ENCODE results near the gene PTPN21. TPM values are rescaled to one million over a fixed set of nuclear protein-coding genes. Genes with fewer than 3 reads are reported as not detected.
"Not testable (repeated sequence)": the region's sequence is repeated elsewhere in the genome, so short reads cannot be mapped to it uniquely, and the experiment has no call there.

The PTPN21 gene
- total and polyA plus RNA-seq, 4 experiments from 2014 or later = not detected

GRCh38 chr14:88542857-88543795, 11.7 kb downstream of the PTPN21 start:
- Mint-ChIP-seq H3K4me1 (no peaks in the 10 kb centered on the region), H3K27me3 (peaks cover 0 to 3% of the 10 kb centered on the region in 2 donors), H3K9me3 (no peaks in the 10 kb centered on the region), H3K36me3 (no peaks in the 10 kb centered on the region), H3K4me3 (no peak overlapping the region), H3K27ac (no peak overlapping the region)
- Histone ChIP-seq H3K4me1 (ENCODE audit: insufficient read depth, low read length) (no peaks in the 10 kb centered on the region), H3K4me3 (ENCODE audit: low read length in 2 of 2) (no peak overlapping the region), H3K27ac (ENCODE audit: low read depth, low read length) (no peak overlapping the region), H3K27me3 (ENCODE audit: insufficient read depth, low read length) (no peaks in the 10 kb centered on the region), H3K9me3 (ENCODE audit: control insufficient read depth in 1 of 2, low read length in 2 of 2) (no peaks in the 10 kb centered on the region), H3K36me3 (ENCODE audit: insufficient read depth, low read length) (no peaks in the 10 kb centered on the region)
- POLR2A ChIA-PET (ENCODE audit: partially characterized antibody) = no interaction called here
- CTCF ChIA-PET (ENCODE audit: partially characterized antibody) = no interaction called here
- intact Hi-C loops (cut with micrococcal nuclease) = no loop called here
- no peak for DNase-seq

- Mint-ChIP-seq H3K9me3 (no peaks in the 10 kb centered on the region), H3K27ac (no peak overlapping the region), H3K27me3 (peaks cover 0 to 3% of the 10 kb centered on the region in 2 donors), H3K4me3 (no peak overlapping the region), H3K36me3 (no peaks in the 10 kb centered on the region), H3K4me1 (no peaks in the 10 kb centered on the region)
- no peak overlapping the region for H3K4me3 ChIP-seq (ENCODE audit: low read length in 2 of 2)
- intact Hi-C loops (cut with micrococcal nuclease) = no loop called here
- no peaks in the 10 kb centered on the region for H3K27me3 ChIP-seq (ENCODE audit: insufficient read depth, low read length)
- H3K4me1 ChIP-seq (ENCODE audit: insufficient read depth, low read length) = no peaks in the 10 kb centered on the region
- no peaks in the 10 kb centered on the region for H3K36me3 ChIP-seq (ENCODE audit: insufficient read depth, low read length)
- POLR2A ChIA-PET (ENCODE audit: partially characterized antibody) = no interaction called here
- no peak for DNase-seq
- CTCF ChIA-PET (ENCODE audit: partially characterized antibody) = no interaction called here
- no peaks in the 10 kb centered on the region for H3K9me3 ChIP-seq (ENCODE audit: control insufficient read depth in 1 of 2, low read length in 2 of 2)
- H3K27ac ChIP-seq (ENCODE audit: low read depth, low read length) = no peak overlapping the region
These were observed 13.5 kb downstream of the PTPN21 start for GRCh38 chr14:88541324-88541723.

GRCh38 chr14:88535813-88536212, 19.0 kb downstream of the PTPN21 start:
- Histone ChIP-seq H3K9me3 (ENCODE audit: control insufficient read depth in 1 of 2, low read length in 2 of 2) (no peaks in the 10 kb centered on the region), H3K27me3 (ENCODE audit: insufficient read depth, low read length) (no peaks in the 10 kb centered on the region), H3K27ac (ENCODE audit: low read depth, low read length) (no peak overlapping the region), H3K4me3 (ENCODE audit: low read length in 2 of 2) (no peak overlapping the region), H3K4me1 (ENCODE audit: insufficient read depth, low read length) (no peaks in the 10 kb centered on the region), H3K36me3 (ENCODE audit: insufficient read depth, low read length) (no peaks in the 10 kb centered on the region)
- Mint-ChIP-seq H3K36me3 (no peaks in the 10 kb centered on the region), H3K4me3 (no peak overlapping the region), H3K9me3 (peaks cover 0 to 2% (median 0%) of the 10 kb centered on the region in 8 donors), H3K27ac (no peak overlapping the region), H3K4me1 (no peaks in the 10 kb centered on the region), H3K27me3 (peaks cover under 1 to 6% of the 10 kb centered on the region in 2 donors)
- intact Hi-C loops (cut with micrococcal nuclease) = no loop called here
- ChIA-PET CTCF (ENCODE audit: partially characterized antibody) (no interaction called here), POLR2A (ENCODE audit: partially characterized antibody) (no interaction called here)
- DNase-seq = no peak

GRCh38 chr14:88535149-88535548, 19.7 kb downstream of the PTPN21 start:
- peaks cover 6 to 7% of the 10 kb centered on the region in 2 donors for H3K27me3 Mint-ChIP-seq
- peaks cover 2 to 9% (median 5%) of the 10 kb centered on the region in 8 donors for H3K9me3 Mint-ChIP-seq
- CTCF ChIA-PET (ENCODE audit: partially characterized antibody) = no interaction called here
- no peak overlapping the region for H3K4me3 Mint-ChIP-seq
- H3K4me1 Mint-ChIP-seq = no peaks in the 10 kb centered on the region
- H3K36me3 Mint-ChIP-seq = peaks cover 0 to 2% of the 10 kb centered on the region in 2 donors
- H3K9me3 ChIP-seq (ENCODE audit: control insufficient read depth in 1 of 2, low read length in 2 of 2) = no peaks in the 10 kb centered on the region
- H3K27ac Mint-ChIP-seq = no peak overlapping the region
- no peaks in the 10 kb centered on the region for H3K4me1 ChIP-seq (ENCODE audit: insufficient read depth, low read length)
- no peak overlapping the region for H3K4me3 ChIP-seq (ENCODE audit: low read length in 2 of 2)
- no peak for DNase-seq
- POLR2A ChIA-PET (ENCODE audit: partially characterized antibody) = no interaction called here
- no peaks in the 10 kb centered on the region for H3K27me3 ChIP-seq (ENCODE audit: insufficient read depth, low read length)
- intact Hi-C loops (cut with micrococcal nuclease) = no loop called here
- H3K36me3 ChIP-seq (ENCODE audit: insufficient read depth, low read length) = no peaks in the 10 kb centered on the region
- no peak overlapping the region for H3K27ac ChIP-seq (ENCODE audit: low read depth, low read length)

GRCh38 chr14:88533064-88533602, 21.7 kb downstream of the PTPN21 start:
- Mint-ChIP-seq H3K9me3 (peaks cover 7 to 29% (median 21%) of the 10 kb centered on the region in 8 donors), H3K27ac (no peak overlapping the region), H3K36me3 (peaks cover 2 to 3% of the 10 kb centered on the region in 2 donors), H3K4me3 (no peak overlapping the region), H3K4me1 (no peaks in the 10 kb centered on the region), H3K27me3 (peaks cover 9 to 15% of the 10 kb centered on the region in 2 donors)
- CTCF ChIA-PET (ENCODE audit: partially characterized antibody) = no interaction called here
- Histone ChIP-seq H3K27ac (ENCODE audit: low read depth, low read length) (no peak overlapping the region), H3K4me3 (ENCODE audit: low read length in 2 of 2) (no peak overlapping the region), H3K4me1 (ENCODE audit: insufficient read depth, low read length) (no peaks in the 10 kb centered on the region), H3K36me3 (ENCODE audit: insufficient read depth, low read length) (no peaks in the 10 kb centered on the region), H3K9me3 (ENCODE audit: control insufficient read depth in 1 of 2, low read length in 2 of 2) (no peaks in the 10 kb centered on the region), H3K27me3 (ENCODE audit: insufficient read depth, low read length) (no peaks in the 10 kb centered on the region)
- intact Hi-C loops (cut with micrococcal nuclease) = no loop called here
- DNase-seq = no peak
- POLR2A ChIA-PET (ENCODE audit: partially characterized antibody) = no interaction called here

GRCh38 chr14:88529889-88530288, 24.9 kb downstream of the PTPN21 start:
- Mint-ChIP-seq H3K9me3 (peaks cover 7 to 34% (median 24%) of the 10 kb centered on the region in 8 donors), H3K27me3 (peaks cover 14 to 25% of the 10 kb centered on the region in 2 donors)
- H3K4me3 ChIP-seq (ENCODE audit: low read length in 2 of 2); H3K4me1 ChIP-seq (ENCODE audit: insufficient read depth, low read length); H3K27ac Mint-ChIP-seq; H3K27ac ChIP-seq (ENCODE audit: low read depth, low read length); H3K9me3 ChIP-seq (ENCODE audit: control insufficient read depth in 1 of 2, low read length in 2 of 2); DNase-seq; intact Hi-C loops (cut with micrococcal nuclease); H3K4me3 Mint-ChIP-seq; H3K36me3 Mint-ChIP-seq; POLR2A ChIA-PET (ENCODE audit: partially characterized antibody); H3K4me1 Mint-ChIP-seq; CTCF ChIA-PET (ENCODE audit: partially characterized antibody); H3K36me3 ChIP-seq (ENCODE audit: insufficient read depth, low read length); H3K27me3 ChIP-seq (ENCODE audit: insufficient read depth, low read length): not testable (repeated sequence)

- Histone ChIP-seq H3K27me3 (ENCODE audit: insufficient read depth, low read length) (peaks cover 5% of the 10 kb centered on the region), H3K4me3 (ENCODE audit: low read length in 2 of 2) (no peak overlapping the region), H3K4me1 (ENCODE audit: insufficient read depth, low read length) (no peaks in the 10 kb centered on the region), H3K9me3 (ENCODE audit: control insufficient read depth in 1 of 2, low read length in 2 of 2) (no peaks in the 10 kb centered on the region), H3K36me3 (ENCODE audit: insufficient read depth, low read length) (no peaks in the 10 kb centered on the region), H3K27ac (ENCODE audit: low read depth, low read length) (no peak overlapping the region)
- peaks cover 5 to 20% of the 10 kb centered on the region in 2 donors for H3K27me3 Mint-ChIP-seq
- H3K4me3 Mint-ChIP-seq = no peak overlapping the region
- H3K27ac Mint-ChIP-seq = no peak overlapping the region
- H3K4me1 Mint-ChIP-seq = no peaks in the 10 kb centered on the region
- ChIA-PET POLR2A (ENCODE audit: partially characterized antibody) (no interaction called here), CTCF (ENCODE audit: partially characterized antibody) (no interaction called here)
- peaks cover 0 to 6% (median 0%) of the 10 kb centered on the region in 8 donors for H3K9me3 Mint-ChIP-seq
- no peak for DNase-seq
- intact Hi-C loops (cut with micrococcal nuclease) = no loop called here
- H3K36me3 Mint-ChIP-seq = no peaks in the 10 kb centered on the region
These were observed 32.4 kb downstream of the PTPN21 start for GRCh38 chr14:88522393-88522792.
